GM19372 (cell line): ENCODE results near the gene LPAR6.

ENCODE experiments used
- ATAC-seq: cut with Tn5 transposase; IDR thresholded peaks from one replicate; pipeline ENCODE4 v1.9.1; 2021; ENCODE audit warnings: mild to moderate bottlenecking, low read depth, moderate library complexity; ENCODE audit not compliant: unreplicated experiment

LPAR6 gene

DNA sequence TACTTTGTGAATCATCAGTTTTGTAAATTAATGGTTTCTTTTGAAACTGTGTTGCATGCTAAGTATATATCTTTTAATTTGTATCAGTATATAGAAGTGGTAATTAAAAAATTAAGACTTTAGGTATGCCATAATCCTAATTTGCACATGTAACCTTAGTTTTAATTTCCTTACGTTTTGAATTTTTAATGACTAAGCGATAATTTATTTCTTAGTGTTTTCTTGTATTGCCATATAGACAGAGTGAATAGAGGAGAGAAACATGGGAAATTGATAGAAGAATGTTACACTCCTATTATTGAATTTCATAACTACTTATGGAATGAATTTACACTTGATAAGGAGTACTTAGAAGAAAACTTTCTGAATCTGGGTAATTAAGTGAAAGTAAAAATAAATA is 29.5 kb downstream of the LPAR6 start:
- no peak for ATAC-seq

DNA sequence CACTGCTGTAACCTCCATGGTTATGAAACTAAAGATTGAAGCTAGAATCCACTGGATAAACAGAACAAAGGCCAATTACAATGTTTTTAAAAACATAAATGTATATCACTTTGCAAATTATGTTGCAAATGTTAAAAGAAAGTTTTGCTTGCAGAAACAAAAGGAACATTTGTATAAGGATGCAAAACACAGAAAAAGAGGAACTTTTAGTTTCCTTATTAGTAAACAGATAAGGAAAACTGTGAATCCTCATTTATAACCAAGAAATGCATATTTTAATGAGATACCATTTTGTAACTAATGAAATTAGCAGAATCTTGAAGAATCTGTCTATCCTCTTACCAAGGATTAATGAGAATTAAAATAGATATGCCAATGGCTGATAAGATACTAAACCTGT is 32.3 kb downstream of the LPAR6 start:
- ATAC-seq = no peak

GRCh38 chr13:48377857-48378256 is 35.1 kb downstream of the LPAR6 start:
- ATAC-seq = no peak

- no peak for ATAC-seq
Observed at GRCh38 chr13:48370815-48371214, 42.1 kb downstream of the LPAR6 start.

DNA sequence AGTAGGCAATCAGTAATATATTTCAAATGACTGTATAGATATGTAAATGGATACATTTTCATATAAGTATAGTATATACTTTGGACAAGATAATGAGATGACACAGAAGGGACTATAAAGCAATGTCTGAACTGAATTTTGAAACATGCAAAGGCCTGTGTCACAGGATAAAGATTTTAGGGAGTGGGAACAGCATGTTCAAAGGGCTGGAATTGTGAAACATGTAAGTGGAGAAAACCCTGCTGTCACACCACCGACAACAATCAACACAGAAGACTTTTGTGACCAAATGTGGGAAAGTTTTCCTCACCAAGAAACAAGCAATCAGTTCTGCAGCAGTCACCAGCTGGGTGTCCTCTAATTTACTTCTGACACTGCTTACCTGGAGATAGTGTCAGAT is 42.9 kb downstream of the LPAR6 start:
- no peak for ATAC-seq
